WTC11 (cell line): ENCODE measurements around the gene ORM1. TPM values are rescaled to one million over a fixed set of nuclear protein-coding genes. Genes with fewer than 3 reads are reported as not detected.

Experiments
- ATAC-seq: fragments of 200-7000 bp; cut with Tn5 transposase; 2 replicates; pipeline ENCODE4 v1.10.0; 2021; ENCODE audit warnings: mild to moderate bottlenecking, moderate library complexity
- CTCF ChIA-PET: fragments of 300-600 bp; sonication (Branson Sonifier 250); formaldehyde crosslinking; loops from one replicate; lab custom pipeline; 2021; ENCODE audit warnings: antibody characterized with exemption; lab: Charles Lee
- POLR2A ChIA-PET: fragments of 350-600 bp; sonication (Branson Sonifier 250); formaldehyde crosslinking; loops from one replicate; lab custom pipeline; 2021; ENCODE audit warnings: antibody characterized with exemption; lab: Charles Lee
- DNase-seq: peaks from one replicate; pipeline ENCODE4 v3.0.0; 2021; ENCODE audit warnings: low spot score
- H3K27ac Mint-ChIP-seq: 2 replicates; pipeline ENCODE4 v1.8.0; 2021; ENCODE audit warnings: mixed read lengths
- H3K27me3 Mint-ChIP-seq: 2 replicates; pipeline ENCODE4 v1.8.0; 2021; ENCODE audit warnings: low read depth, mild to moderate bottlenecking, moderate library complexity, mixed read lengths
- H3K36me3 Mint-ChIP-seq: 2 replicates; pipeline ENCODE4 v1.8.0; 2021; ENCODE audit warnings: mixed read lengths
- H3K4me1 Mint-ChIP-seq: 2 replicates; pipeline ENCODE4 v1.8.0; 2022; ENCODE audit warnings: mixed read lengths
- H3K4me3 Mint-ChIP-seq: 2 replicates; pipeline ENCODE4 v1.8.0; 2021; ENCODE audit warnings: mild to moderate bottlenecking, moderate library complexity, mixed read lengths
- H3K9me3 Mint-ChIP-seq: 2 replicates; pipeline ENCODE4 v1.8.0; 2021; ENCODE audit warnings: mixed read lengths
- ATF1 ChIP-seq: sonication (generic); formaldehyde crosslinking; IDR thresholded peaks from 2 replicates; pipeline ENCODE4 v1.8.1; 2023; ENCODE audit warnings: mild to moderate bottlenecking, moderate library complexity, missing genetic modification reagents
- CREB1 ChIP-seq: sonication (generic); formaldehyde crosslinking; IDR thresholded peaks from 2 replicates; pipeline ENCODE4 v1.8.0; 2023; ENCODE audit warnings: mild to moderate bottlenecking, missing genetic modification reagents
- E2F1 ChIP-seq: sonication (generic); formaldehyde crosslinking; IDR thresholded peaks from 2 replicates; pipeline ENCODE4 v1.8.0; 2022; ENCODE audit warnings: mild to moderate bottlenecking, missing genetic modification reagents
- EMX1 ChIP-seq: fragments of 250-450 bp; sonication (Bioruptor Pico); IDR thresholded peaks from 2 replicates; pipeline ENCODE4 v1.8.0; 2021; ENCODE audit warnings: mild to moderate bottlenecking
- GABPB1 ChIP-seq: sonication (generic); formaldehyde crosslinking; IDR thresholded peaks from 2 replicates; pipeline ENCODE4 v1.8.1; 2023; ENCODE audit warnings: mild to moderate bottlenecking, missing genetic modification reagents
- GTF2I ChIP-seq: fragments of 250-450 bp; sonication (Bioruptor Pico); conservative IDR thresholded peaks from 2 replicates; pipeline ENCODE4 v1.4.0; 2021; ENCODE audit warnings: mild to moderate bottlenecking
- IRF2 ChIP-seq: sonication (generic); formaldehyde crosslinking; IDR thresholded peaks from 2 replicates; pipeline ENCODE4 v1.8.0; 2022; ENCODE audit warnings: low read depth, missing genetic modification reagents, borderline replicate concordance
- JAZF1 ChIP-seq: fragments of 250-450 bp; sonication (Bioruptor Pico); IDR thresholded peaks from 2 replicates; pipeline ENCODE4 v1.9.0; 2021; ENCODE audit warnings: moderate library complexity, mild to moderate bottlenecking, inconsistent platforms
- NR1H2 ChIP-seq: sonication (generic); formaldehyde crosslinking; IDR thresholded peaks from 2 replicates; pipeline ENCODE4 v1.9.0; 2021; ENCODE audit warnings: mild to moderate bottlenecking, moderate library complexity, missing genetic modification reagents
- NR3C1 ChIP-seq: sonication (generic); formaldehyde crosslinking; conservative IDR thresholded peaks from 2 replicates; pipeline ENCODE4 v1.8.1; 2023; ENCODE audit warnings: low read depth, mild to moderate bottlenecking, missing genetic modification reagents
- SMAD4 ChIP-seq: sonication (generic); formaldehyde crosslinking; IDR thresholded peaks from 2 replicates; pipeline ENCODE4 v1.8.0; 2022; ENCODE audit warnings: mild to moderate bottlenecking, missing genetic modification reagents
- TCF7 ChIP-seq: sonication (generic); formaldehyde crosslinking; IDR thresholded peaks from 2 replicates; pipeline ENCODE4 v1.8.0; 2022; ENCODE audit warnings: mild to moderate bottlenecking, low read depth, missing genetic modification reagents, moderate library complexity
- TEAD1 ChIP-seq: sonication (generic); formaldehyde crosslinking; IDR thresholded peaks from 2 replicates; pipeline ENCODE4 v1.8.0; 2022; ENCODE audit warnings: mild to moderate bottlenecking, missing genetic modification reagents
- ZNF317 ChIP-seq: sonication (generic); formaldehyde crosslinking; IDR thresholded peaks from 2 replicates; pipeline ENCODE4 v1.8.1; 2023; ENCODE audit warnings: low read depth, mild to moderate bottlenecking, moderate library complexity, missing genetic modification reagents, borderline replicate concordance
- ZNF671 ChIP-seq: fragments of 250-450 bp; sonication (Bioruptor Pico); IDR thresholded peaks from 2 replicates; pipeline ENCODE4 v1.8.0; 2021; ENCODE audit warnings: mild to moderate bottlenecking
- total RNA-seq: library from RNA; stranded (reverse); gene quantifications from 3 replicates; pipeline ENCODE4 v1.2.3, GENCODE V29; 2021
- TF ChIP-seq, protein P1 (sequence below): sonication (generic); formaldehyde crosslinking; IDR thresholded peaks from 2 replicates; pipeline ENCODE4 v1.8.1; 2023; ENCODE audit warnings: mild to moderate bottlenecking, missing genetic modification reagents
- TF ChIP-seq, protein P2 (sequence below): sonication (generic); formaldehyde crosslinking; conservative IDR thresholded peaks from 2 replicates; pipeline ENCODE4 v1.8.1; 2023; ENCODE audit warnings: mild to moderate bottlenecking, low read depth, missing genetic modification reagents, moderate library complexity
- TF ChIP-seq, protein P3 (sequence below): sonication (generic); formaldehyde crosslinking; IDR thresholded peaks from 2 replicates; pipeline ENCODE4 v1.8.1; 2022; ENCODE audit warnings: mild to moderate bottlenecking, moderate library complexity, missing genetic modification reagents
- TF ChIP-seq, protein P4 (sequence below): sonication (generic); formaldehyde crosslinking; IDR thresholded peaks from 2 replicates; pipeline ENCODE4 v1.8.0; 2023; ENCODE audit warnings: missing genetic modification reagents
- TF ChIP-seq, protein P5 (sequence below): sonication (generic); formaldehyde crosslinking; IDR thresholded peaks from 2 replicates; pipeline ENCODE4 v1.8.1; 2023; ENCODE audit warnings: mild to moderate bottlenecking, moderate library complexity, missing genetic modification reagents
- TF ChIP-seq, protein P6 (sequence below): sonication (generic); formaldehyde crosslinking; conservative IDR thresholded peaks from 2 replicates; pipeline ENCODE4 v1.8.1; 2022; ENCODE audit warnings: mild to moderate bottlenecking, missing genetic modification reagents

ORM1 gene
- total RNA-seq, 1 experiment from 2014 or later: 3.9 TPM

DNA sequence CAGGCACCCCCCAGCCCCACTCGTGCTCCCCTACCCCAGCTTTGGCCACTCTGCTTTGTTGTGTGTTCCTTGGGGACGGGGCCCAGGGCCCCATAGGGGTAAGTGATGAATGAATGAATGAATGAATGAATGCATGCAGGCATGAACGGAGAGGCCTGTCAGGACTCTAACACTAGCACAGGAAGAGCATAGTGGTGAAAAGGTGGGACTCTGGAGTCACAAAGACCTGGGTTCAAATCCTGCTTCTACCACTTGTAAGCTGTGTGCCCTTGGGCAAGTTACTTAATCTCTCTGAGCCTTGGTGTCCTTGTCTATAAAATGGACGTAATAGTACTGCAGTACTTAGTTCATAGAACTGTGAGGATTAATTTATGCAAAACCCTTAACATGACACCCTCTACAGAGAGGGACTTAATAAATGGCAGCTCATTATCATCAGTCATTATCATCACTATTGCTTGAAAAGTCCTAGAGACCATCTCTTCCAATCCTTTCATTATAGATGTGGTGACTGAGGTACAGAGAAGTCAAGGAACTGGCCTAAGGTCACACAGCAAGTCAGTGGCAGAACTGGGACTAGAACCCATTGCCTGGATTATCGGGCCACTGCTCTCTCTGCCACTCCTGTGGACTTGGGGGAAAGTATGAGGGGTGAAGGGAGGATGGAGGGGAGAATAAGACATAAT lies 20.0 kb downstream of the ORM1 start (continued):
- TF ChIP-seq, protein P1, sequence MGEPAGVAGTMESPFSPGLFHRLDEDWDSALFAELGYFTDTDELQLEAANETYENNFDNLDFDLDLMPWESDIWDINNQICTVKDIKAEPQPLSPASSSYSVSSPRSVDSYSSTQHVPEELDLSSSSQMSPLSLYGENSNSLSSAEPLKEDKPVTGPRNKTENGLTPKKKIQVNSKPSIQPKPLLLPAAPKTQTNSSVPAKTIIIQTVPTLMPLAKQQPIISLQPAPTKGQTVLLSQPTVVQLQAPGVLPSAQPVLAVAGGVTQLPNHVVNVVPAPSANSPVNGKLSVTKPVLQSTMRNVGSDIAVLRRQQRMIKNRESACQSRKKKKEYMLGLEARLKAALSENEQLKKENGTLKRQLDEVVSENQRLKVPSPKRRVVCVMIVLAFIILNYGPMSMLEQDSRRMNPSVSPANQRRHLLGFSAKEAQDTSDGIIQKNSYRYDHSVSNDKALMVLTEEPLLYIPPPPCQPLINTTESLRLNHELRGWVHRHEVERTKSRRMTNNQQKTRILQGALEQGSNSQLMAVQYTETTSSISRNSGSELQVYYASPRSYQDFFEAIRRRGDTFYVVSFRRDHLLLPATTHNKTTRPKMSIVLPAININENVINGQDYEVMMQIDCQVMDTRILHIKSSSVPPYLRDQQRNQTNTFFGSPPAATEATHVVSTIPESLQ (CRISPR knock-in tag): no peak
- TF ChIP-seq TCF7 (no peak), GTF2I (no peak)

DNA sequence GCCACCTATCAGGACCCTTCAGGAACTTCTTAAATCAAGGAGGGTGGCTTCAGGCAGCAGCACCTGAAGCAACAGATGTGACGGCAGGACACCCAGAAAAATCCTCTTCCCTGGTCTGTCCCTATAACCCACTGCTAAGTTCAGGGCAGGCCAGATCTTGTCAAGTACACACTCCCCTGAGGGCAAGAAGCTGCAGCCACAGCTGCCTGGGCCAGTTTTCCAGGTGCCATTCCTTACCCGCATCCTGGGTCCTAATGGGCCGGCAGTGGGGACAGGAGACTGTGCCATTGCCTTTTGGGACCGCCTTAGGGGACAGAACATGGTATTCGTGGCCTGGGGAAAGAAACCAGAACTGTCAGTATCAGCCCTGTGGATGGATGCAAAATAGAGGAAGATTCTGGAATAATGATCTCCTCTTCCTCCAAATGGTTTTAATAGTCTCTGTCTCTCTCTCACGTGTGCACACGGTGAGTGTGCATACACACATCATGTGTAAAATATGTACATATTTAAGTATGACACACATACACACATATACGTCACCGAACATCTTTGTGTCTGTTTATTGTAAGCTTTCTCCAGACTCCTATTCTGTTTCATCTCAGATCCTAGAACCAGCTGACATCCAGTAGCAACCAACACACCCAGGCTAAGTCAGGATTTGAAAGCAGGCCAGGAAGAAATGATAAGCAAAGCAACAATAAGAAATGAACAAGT lies 20.7 kb downstream of the ORM1 start:
- Mint-ChIP-seq H3K4me3 (no peak overlapping the region), H3K36me3 (peaks cover 44% of the 10 kb centered on the region), H3K27me3 (no peaks in the 10 kb centered on the region), H3K27ac (no peak overlapping the region), H3K4me1 (peaks cover 4% of the 10 kb centered on the region), H3K9me3 (no peaks in the 10 kb centered on the region)
- POLR2A ChIA-PET: no interaction called here
- ATAC-seq: no peak
- no peak for DNase-seq
- CTCF ChIA-PET: no interaction called here
- TF ChIP-seq GABPB1 (CRISPR knock-in tag): no peak
- TF ChIP-seq ATF1: 0 out of 2 replicates have a peak, but pooled peaks have one; percentile 47

- POLR2A ChIA-PET: no interaction called here
- ATAC-seq (no peak), DNase-seq (no peak)
- H3K4me1 Mint-ChIP-seq: peaks cover 9% of the 10 kb centered on the region
- H3K36me3 Mint-ChIP-seq: peaks cover 40% of the 10 kb centered on the region
- no peak overlapping the region for H3K27ac Mint-ChIP-seq
- CTCF ChIA-PET: no interaction called here
- TF ChIP-seq CREB1 (CRISPR knock-in tag) (no peak), IRF2 (CRISPR knock-in tag) (no peak), EMX1 (no peak)
- TF ChIP-seq, protein P2, sequence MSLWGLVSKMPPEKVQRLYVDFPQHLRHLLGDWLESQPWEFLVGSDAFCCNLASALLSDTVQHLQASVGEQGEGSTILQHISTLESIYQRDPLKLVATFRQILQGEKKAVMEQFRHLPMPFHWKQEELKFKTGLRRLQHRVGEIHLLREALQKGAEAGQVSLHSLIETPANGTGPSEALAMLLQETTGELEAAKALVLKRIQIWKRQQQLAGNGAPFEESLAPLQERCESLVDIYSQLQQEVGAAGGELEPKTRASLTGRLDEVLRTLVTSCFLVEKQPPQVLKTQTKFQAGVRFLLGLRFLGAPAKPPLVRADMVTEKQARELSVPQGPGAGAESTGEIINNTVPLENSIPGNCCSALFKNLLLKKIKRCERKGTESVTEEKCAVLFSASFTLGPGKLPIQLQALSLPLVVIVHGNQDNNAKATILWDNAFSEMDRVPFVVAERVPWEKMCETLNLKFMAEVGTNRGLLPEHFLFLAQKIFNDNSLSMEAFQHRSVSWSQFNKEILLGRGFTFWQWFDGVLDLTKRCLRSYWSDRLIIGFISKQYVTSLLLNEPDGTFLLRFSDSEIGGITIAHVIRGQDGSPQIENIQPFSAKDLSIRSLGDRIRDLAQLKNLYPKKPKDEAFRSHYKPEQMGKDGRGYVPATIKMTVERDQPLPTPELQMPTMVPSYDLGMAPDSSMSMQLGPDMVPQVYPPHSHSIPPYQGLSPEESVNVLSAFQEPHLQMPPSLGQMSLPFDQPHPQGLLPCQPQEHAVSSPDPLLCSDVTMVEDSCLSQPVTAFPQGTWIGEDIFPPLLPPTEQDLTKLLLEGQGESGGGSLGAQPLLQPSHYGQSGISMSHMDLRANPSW (CRISPR knock-in tag): no peak
- no peaks in the 10 kb centered on the region for H3K9me3 Mint-ChIP-seq
- no peak overlapping the region for H3K4me3 Mint-ChIP-seq
- H3K27me3 Mint-ChIP-seq: no peaks in the 10 kb centered on the region
Observed at GRCh38 chr9:114344188-114344566, 21.3 kb downstream of the ORM1 start.

DNA sequence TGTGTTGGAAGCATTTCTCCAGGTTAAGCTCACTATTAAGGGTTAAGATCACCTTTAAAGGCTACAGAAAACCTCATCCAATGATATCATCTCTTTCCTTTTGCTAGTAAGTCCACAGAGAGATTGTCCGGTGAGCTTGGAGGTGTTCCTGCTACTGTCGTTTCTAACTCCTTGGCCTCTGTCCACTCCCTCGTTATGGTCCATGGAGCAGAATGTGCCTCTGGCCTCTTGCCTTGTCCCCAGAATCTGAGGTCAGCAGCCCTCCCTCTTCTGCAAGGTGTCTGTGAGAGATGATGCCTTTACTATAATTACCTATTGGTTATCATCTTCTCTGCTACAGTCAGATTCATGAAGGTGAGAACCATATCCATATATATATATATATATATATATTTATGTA lies 21.8 kb downstream of the ORM1 start:
- ATAC-seq (no peak), DNase-seq (no peak)
- peaks cover 38% of the 10 kb centered on the region for H3K36me3 Mint-ChIP-seq
- H3K27ac Mint-ChIP-seq: no peak overlapping the region
- no peaks in the 10 kb centered on the region for H3K27me3 Mint-ChIP-seq
- H3K9me3 Mint-ChIP-seq: no peaks in the 10 kb centered on the region
- ChIA-PET CTCF (no interaction called here), POLR2A (no interaction called here)
- H3K4me3 Mint-ChIP-seq: no peak overlapping the region
- H3K4me1 Mint-ChIP-seq: peaks cover 14% of the 10 kb centered on the region
- TF ChIP-seq ZNF671 (no peak), TEAD1 (CRISPR knock-in tag) (no peak), SMAD4 (CRISPR knock-in tag) (no peak), NR1H2 (CRISPR knock-in tag) (no peak), ZNF317 (CRISPR knock-in tag) (no peak), TCF7 (no peak), NR3C1 (CRISPR knock-in tag) (no peak), JAZF1 (CRISPR knock-in tag) (no peak), E2F1 (CRISPR knock-in tag) (no peak)
- TF ChIP-seq, protein P3, sequence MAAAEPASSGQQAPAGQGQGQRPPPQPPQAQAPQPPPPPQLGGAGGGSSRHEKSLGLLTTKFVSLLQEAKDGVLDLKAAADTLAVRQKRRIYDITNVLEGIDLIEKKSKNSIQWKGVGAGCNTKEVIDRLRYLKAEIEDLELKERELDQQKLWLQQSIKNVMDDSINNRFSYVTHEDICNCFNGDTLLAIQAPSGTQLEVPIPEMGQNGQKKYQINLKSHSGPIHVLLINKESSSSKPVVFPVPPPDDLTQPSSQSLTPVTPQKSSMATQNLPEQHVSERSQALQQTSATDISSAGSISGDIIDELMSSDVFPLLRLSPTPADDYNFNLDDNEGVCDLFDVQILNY (CRISPR knock-in tag): no peak
- TF ChIP-seq, protein P4, sequence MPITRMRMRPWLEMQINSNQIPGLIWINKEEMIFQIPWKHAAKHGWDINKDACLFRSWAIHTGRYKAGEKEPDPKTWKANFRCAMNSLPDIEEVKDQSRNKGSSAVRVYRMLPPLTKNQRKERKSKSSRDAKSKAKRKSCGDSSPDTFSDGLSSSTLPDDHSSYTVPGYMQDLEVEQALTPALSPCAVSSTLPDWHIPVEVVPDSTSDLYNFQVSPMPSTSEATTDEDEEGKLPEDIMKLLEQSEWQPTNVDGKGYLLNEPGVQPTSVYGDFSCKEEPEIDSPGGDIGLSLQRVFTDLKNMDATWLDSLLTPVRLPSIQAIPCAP (CRISPR knock-in tag): no peak
- TF ChIP-seq, protein P5, sequence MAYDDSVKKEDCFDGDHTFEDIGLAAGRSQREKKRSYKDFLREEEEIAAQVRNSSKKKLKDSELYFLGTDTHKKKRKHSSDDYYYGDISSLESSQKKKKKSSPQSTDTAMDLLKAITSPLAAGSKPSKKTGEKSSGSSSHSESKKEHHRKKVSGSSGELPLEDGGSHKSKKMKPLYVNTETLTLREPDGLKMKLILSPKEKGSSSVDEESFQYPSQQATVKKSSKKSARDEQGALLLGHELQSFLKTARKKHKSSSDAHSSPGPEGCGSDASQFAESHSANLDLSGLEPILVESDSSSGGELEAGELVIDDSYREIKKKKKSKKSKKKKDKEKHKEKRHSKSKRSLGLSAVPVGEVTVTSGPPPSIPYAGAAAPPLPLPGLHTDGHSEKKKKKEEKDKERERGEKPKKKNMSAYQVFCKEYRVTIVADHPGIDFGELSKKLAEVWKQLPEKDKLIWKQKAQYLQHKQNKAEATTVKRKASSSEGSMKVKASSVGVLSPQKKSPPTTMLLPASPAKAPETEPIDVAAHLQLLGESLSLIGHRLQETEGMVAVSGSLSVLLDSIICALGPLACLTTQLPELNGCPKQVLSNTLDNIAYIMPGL (CRISPR knock-in tag): no peak
- TF ChIP-seq, protein P6, sequence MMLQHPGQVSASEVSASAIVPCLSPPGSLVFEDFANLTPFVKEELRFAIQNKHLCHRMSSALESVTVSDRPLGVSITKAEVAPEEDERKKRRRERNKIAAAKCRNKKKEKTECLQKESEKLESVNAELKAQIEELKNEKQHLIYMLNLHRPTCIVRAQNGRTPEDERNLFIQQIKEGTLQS (CRISPR knock-in tag): no peak
